ENCODE results near the gene MRPS7.
"Not testable (repeated sequence)": the region's sequence is repeated elsewhere in the genome, so short reads cannot be mapped to it uniquely, and the experiment has no call there.

MRPS7 gene

DNA sequence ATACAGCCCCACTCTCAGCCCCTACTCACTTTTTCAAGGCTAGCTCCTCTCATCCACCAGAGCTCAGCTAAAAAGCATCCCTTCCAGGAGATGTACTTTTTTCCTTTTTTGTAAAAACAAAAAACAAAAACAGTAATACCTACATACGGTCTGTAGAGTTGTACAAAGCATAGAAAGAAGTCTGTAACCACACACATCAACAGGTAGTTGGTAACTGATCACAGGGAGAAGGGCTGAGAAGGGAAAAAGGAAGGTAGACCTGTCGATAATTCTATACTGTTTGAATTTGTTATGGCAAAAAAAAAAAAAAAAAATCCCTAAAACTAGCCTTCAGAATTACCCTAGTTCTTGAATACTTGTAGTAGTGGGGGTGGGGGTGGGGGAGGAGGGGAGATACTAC, 26.7 kb downstream of the MRPS7 start:
- Histone ChIP-seq H3K9ac (ENCODE audit: low read depth in 1 of 2, low read length in 2 of 2) (peak overlapping the region; percentile 24 to 88), H3K9me3 (ENCODE audit: control insufficient read depth in 2 of 2, low read length in 2 of 2) (no peaks in the 10 kb centered on the region), H3K27ac (ENCODE audit: low read depth in 2 of 2, low read length in 2 of 2) (peak overlapping the region; percentile 93 to 96), H3K36me3 (ENCODE audit: control insufficient read depth in 2 of 2, insufficient read depth in 2 of 2, low read length in 2 of 2) (peaks cover 13 to 16% of the 10 kb centered on the region in 2 donors), H3K4me1 (ENCODE audit: control insufficient read depth in 2 of 2, insufficient read depth in 2 of 2, low read length in 2 of 2) (peaks cover 8% of the 10 kb centered on the region in 2 donors), H3K27me3 (ENCODE audit: control insufficient read depth in 2 of 2, insufficient read depth in 2 of 2, low read length in 2 of 2) (no peaks in the 10 kb centered on the region), H3K4me3 (ENCODE audit: low read length in 2 of 2) (peak overlapping the region; percentile 83 to 94)

DNA sequence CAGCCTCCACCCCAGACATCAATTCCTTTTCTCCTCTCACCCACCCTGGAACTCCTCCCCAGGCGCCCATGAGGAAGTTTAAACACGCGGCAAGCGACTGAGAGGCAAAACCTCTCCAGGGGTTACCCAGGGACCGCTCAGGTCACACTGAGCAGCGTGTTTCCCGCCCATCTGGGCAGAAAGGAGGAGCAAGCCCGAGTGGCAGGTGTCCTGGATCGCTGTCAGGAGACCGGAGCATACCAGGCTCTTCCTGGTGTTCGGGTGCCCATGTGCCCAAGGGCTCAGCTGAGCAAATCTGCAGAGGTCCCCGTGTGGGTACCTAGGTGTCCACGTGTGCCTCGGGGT, 27.1 kb downstream of the MRPS7 start:
- Histone ChIP-seq H3K4me1 (ENCODE audit: control insufficient read depth in 2 of 2, insufficient read depth in 2 of 2, low read length in 2 of 2) (peaks cover 8% of the 10 kb centered on the region in 2 donors), H3K27ac (ENCODE audit: low read depth in 2 of 2, low read length in 2 of 2) (peak overlapping the region; percentile 93 to 96), H3K27me3 (ENCODE audit: control insufficient read depth in 2 of 2, insufficient read depth in 2 of 2, low read length in 2 of 2) (no peaks in the 10 kb centered on the region), H3K9me3 (ENCODE audit: control insufficient read depth in 2 of 2, low read length in 2 of 2) (no peaks in the 10 kb centered on the region), H3K9ac (ENCODE audit: low read depth in 1 of 2, low read length in 2 of 2) (peak overlapping the region; percentile 78 to 88), H3K36me3 (ENCODE audit: control insufficient read depth in 2 of 2, insufficient read depth in 2 of 2, low read length in 2 of 2) (peaks cover 12 to 16% of the 10 kb centered on the region in 2 donors), H3K4me3 (ENCODE audit: low read length in 2 of 2) (peak overlapping the region; percentile 83 to 94)

DNA sequence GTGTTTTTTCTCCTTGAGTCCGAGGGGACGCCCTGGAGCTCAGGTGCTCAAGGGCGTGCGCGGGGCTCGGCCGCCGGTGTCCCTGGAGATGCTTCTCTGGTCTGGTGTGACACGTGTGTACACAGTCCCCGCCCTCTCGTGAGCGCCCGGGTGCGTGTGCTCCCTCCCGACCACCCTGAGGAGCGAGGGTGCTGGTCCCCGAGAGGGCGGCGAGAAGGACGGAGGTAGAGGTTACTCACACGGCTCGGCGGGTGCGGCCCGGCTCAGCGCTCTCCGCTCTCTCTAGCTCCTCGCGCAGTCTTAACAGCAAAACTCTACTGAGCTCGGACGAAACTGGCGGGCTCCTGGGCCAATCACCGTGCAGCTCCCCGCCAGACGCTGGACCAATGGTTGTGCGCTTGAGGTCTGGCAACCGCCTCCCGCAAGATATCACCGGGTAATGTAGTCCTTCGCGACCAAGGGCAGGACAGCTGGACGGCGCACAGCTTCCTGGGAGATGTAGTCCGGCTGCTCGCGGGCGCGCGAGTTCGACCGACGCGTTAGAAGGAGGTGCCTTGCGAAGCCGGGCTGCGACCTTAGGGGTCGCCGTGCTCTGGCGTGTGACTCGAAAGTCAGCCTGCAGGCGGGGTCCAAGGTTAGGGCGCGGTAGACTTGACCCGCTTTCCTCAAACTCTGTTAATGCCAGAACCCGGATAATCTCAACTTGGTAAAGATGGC, 27.6 kb downstream of the MRPS7 start, which contains the start of gene SLC25A19:
Gene SLC25A19, minus strand, starts transcription at position 319 of the 717 bp plus-strand sequence. CDS start 2,669 bp downstream, outside the sequence.
- Histone ChIP-seq H3K27me3 (ENCODE audit: control insufficient read depth in 2 of 2, insufficient read depth in 2 of 2, low read length in 2 of 2) (no peaks in the 10 kb centered on the region), H3K9ac (ENCODE audit: low read depth in 1 of 2, low read length in 2 of 2) (peak within 1 kb of the TSS; percentile 78 to 88), H3K36me3 (ENCODE audit: control insufficient read depth in 2 of 2, insufficient read depth in 2 of 2, low read length in 2 of 2) (peaks cover 12 to 16% of the 10 kb centered on the region in 2 donors), H3K4me3 (ENCODE audit: low read length in 2 of 2) (peak within 1 kb of the TSS; percentile 83 to 94), H3K9me3 (ENCODE audit: control insufficient read depth in 2 of 2, low read length in 2 of 2) (no peaks in the 10 kb centered on the region), H3K27ac (ENCODE audit: low read depth in 2 of 2, low read length in 2 of 2) (peak within 1 kb of the TSS; percentile 93 to 96), H3K4me1 (ENCODE audit: control insufficient read depth in 2 of 2, insufficient read depth in 2 of 2, low read length in 2 of 2) (peaks cover 8% of the 10 kb centered on the region in 2 donors)

DNA sequence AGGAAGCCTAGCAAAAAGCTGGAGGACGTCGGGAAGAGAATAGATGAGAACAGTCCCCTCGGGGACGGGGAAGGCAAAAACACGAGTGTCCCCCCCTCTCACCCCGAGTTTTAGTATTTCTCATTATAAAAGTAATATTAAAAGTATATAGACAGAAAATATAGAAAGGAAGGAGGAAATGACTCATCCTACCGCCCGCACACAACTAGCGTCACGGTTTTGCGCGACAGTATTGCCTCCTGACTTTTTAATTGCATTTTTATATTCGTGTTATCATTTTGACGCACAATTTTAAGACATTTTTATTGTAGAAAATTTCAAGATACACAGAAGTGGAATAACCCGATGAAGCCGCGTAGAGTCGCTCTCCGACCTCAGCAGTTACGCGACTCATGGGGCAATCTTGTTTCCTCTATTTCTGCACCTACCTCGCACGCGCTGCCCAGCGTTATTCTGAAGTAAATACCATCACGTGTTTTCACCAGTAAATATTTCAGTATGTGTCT, 28.2 kb downstream of the MRPS7 start:
- Histone ChIP-seq H3K9me3 (ENCODE audit: control insufficient read depth in 2 of 2, low read length in 2 of 2) (no peaks in the 10 kb centered on the region), H3K27me3 (ENCODE audit: control insufficient read depth in 2 of 2, insufficient read depth in 2 of 2, low read length in 2 of 2) (no peaks in the 10 kb centered on the region), H3K9ac (ENCODE audit: low read depth in 1 of 2, low read length in 2 of 2) (peak overlapping the region; percentile 78 to 88), H3K36me3 (ENCODE audit: control insufficient read depth in 2 of 2, insufficient read depth in 2 of 2, low read length in 2 of 2) (peaks cover 12 to 16% of the 10 kb centered on the region in 2 donors), H3K4me3 (ENCODE audit: low read length in 2 of 2) (peak overlapping the region; percentile 83 to 94), H3K4me1 (ENCODE audit: control insufficient read depth in 2 of 2, insufficient read depth in 2 of 2, low read length in 2 of 2) (peaks cover 8% of the 10 kb centered on the region in 2 donors), H3K27ac (ENCODE audit: low read depth in 2 of 2, low read length in 2 of 2) (peak overlapping the region; percentile 93 to 96)

DNA sequence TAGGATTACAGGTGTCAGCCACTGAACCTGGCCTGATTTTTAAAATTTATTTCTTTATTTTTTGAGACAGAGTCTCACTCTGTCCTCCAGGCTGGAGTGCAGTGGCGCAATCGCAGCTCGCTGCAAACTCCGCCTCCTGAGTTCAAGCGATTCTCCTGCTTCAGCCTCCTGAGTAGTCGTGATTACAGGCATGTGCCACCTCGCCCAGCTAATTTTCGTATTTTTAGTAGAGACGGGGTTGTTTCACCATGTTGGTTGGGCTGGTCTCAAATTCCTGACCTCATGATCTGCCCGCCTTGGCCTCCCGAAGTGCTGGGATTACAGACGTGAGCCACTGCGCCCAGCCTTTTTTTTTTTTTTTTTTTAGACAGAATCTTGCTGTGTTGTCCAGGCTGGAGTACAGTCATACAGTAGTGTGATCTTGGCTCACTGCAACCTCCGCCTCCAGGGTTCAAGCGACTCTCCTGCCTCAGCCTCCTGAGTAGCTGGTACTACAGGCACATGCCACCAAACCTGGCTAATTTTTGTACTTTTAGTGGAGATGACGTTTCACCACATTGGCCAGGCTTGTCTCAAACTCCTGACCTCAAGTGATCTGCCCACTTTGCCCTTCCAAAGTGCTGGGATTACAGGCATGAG, 31.2 kb downstream of the MRPS7 start:
- H3K9me3 ChIP-seq (ENCODE audit: control insufficient read depth in 2 of 2, low read length in 2 of 2); H3K36me3 ChIP-seq (ENCODE audit: control insufficient read depth in 2 of 2, insufficient read depth in 2 of 2, low read length in 2 of 2); H3K4me3 ChIP-seq (ENCODE audit: low read length in 2 of 2); H3K27ac ChIP-seq (ENCODE audit: low read depth in 2 of 2, low read length in 2 of 2); H3K9ac ChIP-seq (ENCODE audit: low read depth in 1 of 2, low read length in 2 of 2); H3K27me3 ChIP-seq (ENCODE audit: control insufficient read depth in 2 of 2, insufficient read depth in 2 of 2, low read length in 2 of 2): not testable (repeated sequence)
- H3K4me1 ChIP-seq (ENCODE audit: control insufficient read depth in 2 of 2, insufficient read depth in 2 of 2, low read length in 2 of 2) = peaks cover 8 to 10% of the 10 kb centered on the region in 2 donors

DNA sequence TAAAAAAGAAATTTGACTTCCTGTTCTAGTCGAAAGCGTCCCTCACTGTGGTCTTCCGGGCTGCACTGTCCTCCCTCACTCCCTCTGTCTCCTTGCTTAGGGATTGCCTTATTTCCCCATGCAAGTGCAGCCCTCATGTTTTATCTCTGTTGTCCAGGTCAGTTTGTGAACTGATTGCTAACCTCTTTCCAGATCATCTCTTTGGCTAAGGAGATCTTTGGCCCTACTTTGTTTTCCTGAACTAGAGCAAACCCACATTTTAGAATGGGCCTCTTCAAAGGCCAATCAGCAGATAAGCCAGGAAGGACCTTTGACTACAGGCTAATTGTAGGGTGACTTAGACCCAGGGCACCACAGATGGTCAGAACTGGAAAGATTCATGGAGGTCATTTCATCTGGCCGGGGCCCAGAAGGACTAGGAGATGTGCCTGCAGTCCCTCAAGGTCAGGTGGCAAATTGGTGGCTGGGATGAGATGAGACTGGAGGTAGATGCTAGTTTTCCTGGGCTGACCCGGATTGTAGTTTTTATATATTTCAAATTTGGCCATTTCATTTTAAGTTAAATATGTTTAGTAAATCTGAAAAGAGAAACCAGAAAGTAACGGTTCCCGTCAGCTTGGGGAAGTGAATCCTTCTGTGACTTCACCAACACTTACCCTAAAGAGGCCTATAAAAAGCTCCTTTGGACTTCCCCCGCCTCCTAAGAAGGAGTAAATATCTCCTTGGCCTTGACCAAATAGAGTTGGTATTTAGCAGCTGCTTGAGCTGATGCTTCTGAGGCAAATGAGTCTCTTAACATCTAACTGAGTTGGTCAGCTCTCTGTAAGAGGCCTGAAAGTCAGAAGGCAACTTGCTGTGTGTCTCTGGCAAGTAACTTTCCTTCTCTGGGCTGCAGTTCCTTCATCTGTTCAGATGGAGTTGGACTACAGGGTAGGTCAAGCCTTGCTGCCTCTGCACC, 33.8 kb downstream of the MRPS7 start:
- Histone ChIP-seq H3K4me1 (ENCODE audit: control insufficient read depth in 2 of 2, insufficient read depth in 2 of 2, low read length in 2 of 2) (peaks cover 0 to 3% of the 10 kb centered on the region in 2 donors), H3K4me3 (ENCODE audit: low read length in 2 of 2) (peak overlapping the region in 1 of 2 donors; percentile 9)

DNA sequence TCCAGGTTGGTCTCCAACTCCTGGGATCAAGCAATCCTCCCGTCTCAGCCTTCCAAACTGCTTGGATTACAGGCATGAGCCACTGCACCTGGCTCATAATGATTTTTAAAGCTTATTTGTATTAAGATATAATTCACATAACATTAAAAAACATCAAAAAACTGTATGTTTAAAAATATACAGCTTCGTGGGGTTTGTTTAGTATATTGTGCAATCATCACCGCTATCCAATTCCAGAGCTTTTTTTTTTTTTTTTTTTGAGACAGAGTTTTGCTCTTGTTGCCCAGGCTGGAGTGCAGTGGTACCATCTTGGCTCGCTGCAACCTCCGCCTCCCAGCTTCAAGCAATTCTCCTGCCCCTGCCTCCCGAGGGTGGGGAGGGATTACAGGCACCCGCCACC, 38.6 kb downstream of the MRPS7 start:
- Histone ChIP-seq H3K9ac (ENCODE audit: low read depth in 1 of 2, low read length in 2 of 2) (no peak overlapping the region), H3K4me3 (ENCODE audit: low read length in 2 of 2) (no peak overlapping the region), H3K36me3 (ENCODE audit: control insufficient read depth in 2 of 2, insufficient read depth in 2 of 2, low read length in 2 of 2) (no peaks in the 10 kb centered on the region), H3K27me3 (ENCODE audit: control insufficient read depth in 2 of 2, insufficient read depth in 2 of 2, low read length in 2 of 2) (no peaks in the 10 kb centered on the region), H3K4me1 (ENCODE audit: control insufficient read depth in 2 of 2, insufficient read depth in 2 of 2, low read length in 2 of 2) (peaks cover 0 to 3% of the 10 kb centered on the region in 2 donors), H3K27ac (ENCODE audit: low read depth in 2 of 2, low read length in 2 of 2) (no peak overlapping the region), H3K9me3 (ENCODE audit: control insufficient read depth in 2 of 2, low read length in 2 of 2) (no peaks in the 10 kb centered on the region)

More for the DNA sequence above, 33.8 kb downstream of the MRPS7 start:
- Histone ChIP-seq H3K27me3 (ENCODE audit: control insufficient read depth in 2 of 2, insufficient read depth in 2 of 2, low read length in 2 of 2) (no peaks in the 10 kb centered on the region), H3K27ac (ENCODE audit: low read depth in 2 of 2, low read length in 2 of 2) (peak overlapping the region; percentile 79 to 80), H3K9me3 (ENCODE audit: control insufficient read depth in 2 of 2, low read length in 2 of 2) (no peaks in the 10 kb centered on the region), H3K9ac (ENCODE audit: low read depth in 1 of 2, low read length in 2 of 2) (peak overlapping the region; percentile 1 to 38), H3K36me3 (ENCODE audit: control insufficient read depth in 2 of 2, insufficient read depth in 2 of 2, low read length in 2 of 2) (no peaks in the 10 kb centered on the region)

DNA sequence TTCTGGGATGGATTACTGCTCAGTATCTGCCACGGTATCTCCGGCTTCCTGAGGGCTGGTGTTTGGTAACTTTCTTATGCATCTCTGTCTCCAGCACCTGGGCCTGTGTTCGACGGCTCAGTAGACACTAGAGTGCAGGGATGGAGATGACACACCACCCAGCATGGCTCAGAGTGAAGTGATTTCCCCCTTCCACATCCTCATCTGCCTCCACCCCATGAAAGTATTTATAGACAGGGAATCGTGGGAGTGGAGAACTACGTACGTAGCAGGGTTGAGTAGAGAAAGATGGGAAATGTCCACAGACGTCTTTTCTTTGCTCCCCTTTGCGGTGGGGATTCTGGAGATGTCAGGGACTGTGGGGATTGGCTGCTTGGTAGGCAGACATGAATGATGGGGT, 39.4 kb downstream of the MRPS7 start:
- no peak overlapping the region for H3K4me3 ChIP-seq (ENCODE audit: low read length in 2 of 2)
- no peaks in the 10 kb centered on the region for H3K36me3 ChIP-seq (ENCODE audit: control insufficient read depth in 2 of 2, insufficient read depth in 2 of 2, low read length in 2 of 2)
- H3K27me3 ChIP-seq (ENCODE audit: control insufficient read depth in 2 of 2, insufficient read depth in 2 of 2, low read length in 2 of 2) = no peaks in the 10 kb centered on the region
- H3K27ac ChIP-seq (ENCODE audit: low read depth in 2 of 2, low read length in 2 of 2) = no peak overlapping the region
- no peaks in the 10 kb centered on the region for H3K9me3 ChIP-seq (ENCODE audit: control insufficient read depth in 2 of 2, low read length in 2 of 2)
- no peak overlapping the region for H3K9ac ChIP-seq (ENCODE audit: low read depth in 1 of 2, low read length in 2 of 2)
- H3K4me1 ChIP-seq (ENCODE audit: control insufficient read depth in 2 of 2, insufficient read depth in 2 of 2, low read length in 2 of 2) = no peaks in the 10 kb centered on the region

DNA sequence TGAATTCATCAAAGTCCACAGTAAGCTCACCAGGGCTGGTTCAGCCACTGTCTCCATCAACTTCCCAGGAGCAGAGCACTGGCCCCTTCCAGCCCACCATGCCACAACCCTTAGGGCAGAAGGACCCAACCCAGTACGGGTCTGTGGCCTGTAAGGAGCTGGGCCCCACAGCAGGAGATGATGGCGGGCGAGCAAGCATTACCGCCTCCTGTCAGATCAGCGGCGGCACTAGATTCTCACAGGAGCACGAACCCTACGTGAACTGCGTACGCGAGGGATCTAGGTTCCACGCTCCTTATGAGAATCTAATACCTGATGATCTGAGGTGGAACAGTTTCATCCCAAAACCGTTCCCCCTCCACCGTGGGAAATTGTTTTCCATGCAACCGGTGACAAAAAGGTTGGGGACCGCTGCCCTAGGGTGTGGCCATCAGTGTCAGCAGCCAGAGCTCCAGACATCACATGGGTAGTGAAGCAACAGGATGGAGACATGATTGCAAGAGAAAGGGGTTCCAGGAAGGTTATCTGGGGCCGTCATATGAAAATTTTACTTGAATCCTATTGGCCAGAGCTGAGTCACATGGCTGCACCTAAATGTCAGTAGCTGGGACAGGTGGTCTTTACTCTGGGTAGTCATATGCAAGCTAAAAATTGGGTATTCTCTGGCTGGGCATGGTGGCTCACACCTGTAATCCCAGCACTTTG, 40.0 kb downstream of the MRPS7 start:
- no peak overlapping the region for H3K27ac ChIP-seq (ENCODE audit: low read depth in 2 of 2, low read length in 2 of 2)
- H3K36me3 ChIP-seq (ENCODE audit: control insufficient read depth in 2 of 2, insufficient read depth in 2 of 2, low read length in 2 of 2) = no peaks in the 10 kb centered on the region
- H3K9me3 ChIP-seq (ENCODE audit: control insufficient read depth in 2 of 2, low read length in 2 of 2) = no peaks in the 10 kb centered on the region
- H3K27me3 ChIP-seq (ENCODE audit: control insufficient read depth in 2 of 2, insufficient read depth in 2 of 2, low read length in 2 of 2) = no peaks in the 10 kb centered on the region
- no peak overlapping the region for H3K4me3 ChIP-seq (ENCODE audit: low read length in 2 of 2)
- no peak overlapping the region for H3K9ac ChIP-seq (ENCODE audit: low read depth in 1 of 2, low read length in 2 of 2)
- no peaks in the 10 kb centered on the region for H3K4me1 ChIP-seq (ENCODE audit: control insufficient read depth in 2 of 2, insufficient read depth in 2 of 2, low read length in 2 of 2)

All from mucosa of rectum (tissue), 2 donors.